ENCODE results near the gene PKHD1. TPM values are rescaled to one million over a fixed set of nuclear protein-coding genes. Genes with fewer than 3 reads are reported as not detected.
"Not testable (repeated sequence)": the region's sequence is repeated elsewhere in the genome, so short reads cannot be mapped to it uniquely, and the experiment has no call there.

The PKHD1 gene
- total RNA-seq, 1 donor from 2014 or later = not detected

GRCh38 chr6:51908243-51908642 lies 179.2 kb downstream of the PKHD1 start:
- DNase-seq (ENCODE audit: missing footprints) (no peak), ATAC-seq (no peak)
- intact Hi-C loops (cut with DNase I) = no loop called here

GRCh38 chr6:51901766-51902764 lies 185.3 kb downstream of the PKHD1 start:
- ATAC-seq (no peak), DNase-seq (ENCODE audit: missing footprints) (no peak)
- intact Hi-C loops (cut with DNase I) = no loop called here

- DNase-seq (ENCODE audit: missing footprints) (no peak), ATAC-seq (no peak)
- intact Hi-C loops (cut with DNase I) = no loop called here
Observed at GRCh38 chr6:51893366-51893765, 194.0 kb downstream of the PKHD1 start.

- intact Hi-C loops (cut with DNase I) = no loop called here
- no peak for ATAC-seq
Observed at GRCh38 chr6:51892750-51893149, 194.7 kb downstream of the PKHD1 start.

GRCh38 chr6:51892339-51892738 lies 195.1 kb downstream of the PKHD1 start:
- ATAC-seq (no peak), DNase-seq (ENCODE audit: missing footprints) (no peak)
- intact Hi-C loops (cut with DNase I) = no loop called here

More at GRCh38 chr6:51892750-51893149, 194.7 kb downstream of the PKHD1 start:
- DNase-seq (ENCODE audit: missing footprints) = no peak

GRCh38 chr6:51891784-51892183 lies 195.6 kb downstream of the PKHD1 start:
- DNase-seq (ENCODE audit: missing footprints) (no peak), ATAC-seq (no peak)
- intact Hi-C loops (cut with DNase I) = no loop called here

GRCh38 chr6:51887859-51888258 lies 199.6 kb downstream of the PKHD1 start:
- ATAC-seq (no peak), DNase-seq (ENCODE audit: missing footprints) (no peak)
- intact Hi-C loops (cut with DNase I) = no loop called here

- no peak for ATAC-seq
- intact Hi-C loops (cut with DNase I) = no loop called here
- no peak for DNase-seq (ENCODE audit: missing footprints)
Observed at GRCh38 chr6:51885957-51886356, 201.5 kb downstream of the PKHD1 start.

- intact Hi-C loops (cut with DNase I) = no loop called here
- DNase-seq (ENCODE audit: missing footprints) = no peak
- no peak for ATAC-seq
Observed at GRCh38 chr6:51868591-51869355, 218.6 kb downstream of the PKHD1 start.

GRCh38 chr6:51866867-51867266 lies 220.5 kb downstream of the PKHD1 start:
- no peak for ATAC-seq
- DNase-seq (ENCODE audit: missing footprints) = no peak
- intact Hi-C loops (cut with DNase I) = no loop called here

- intact Hi-C loops (cut with DNase I) = no loop called here
- ATAC-seq = no peak
Observed at GRCh38 chr6:51865996-51866395, 221.4 kb downstream of the PKHD1 start.

GRCh38 chr6:51865176-51865575 lies 222.2 kb downstream of the PKHD1 start:
- no peak for DNase-seq (ENCODE audit: missing footprints)
- intact Hi-C loops (cut with DNase I) = no loop called here
- no peak for ATAC-seq

More at GRCh38 chr6:51865996-51866395, 221.4 kb downstream of the PKHD1 start:
- no peak for DNase-seq (ENCODE audit: missing footprints)

- no peak for ATAC-seq
- DNase-seq (ENCODE audit: missing footprints) = no peak
- intact Hi-C loops (cut with DNase I) = no loop called here
Observed at GRCh38 chr6:51857134-51857533, 230.3 kb downstream of the PKHD1 start.

GRCh38 chr6:51856508-51856907 lies 230.9 kb downstream of the PKHD1 start:
- DNase-seq (ENCODE audit: missing footprints) (no peak), ATAC-seq (no peak)
- intact Hi-C loops (cut with DNase I) = no loop called here

- intact Hi-C loops (cut with DNase I) = no loop called here
- no peak for DNase-seq (ENCODE audit: missing footprints)
- no peak for ATAC-seq
Observed at GRCh38 chr6:51855310-51856082, 231.9 kb downstream of the PKHD1 start.

GRCh38 chr6:51854876-51855275 lies 232.5 kb downstream of the PKHD1 start:
- ATAC-seq (no peak), DNase-seq (ENCODE audit: missing footprints) (no peak)
- intact Hi-C loops (cut with DNase I) = no loop called here

GRCh38 chr6:51854347-51854746 lies 233.1 kb downstream of the PKHD1 start:
- intact Hi-C loops (cut with DNase I) = no loop called here
- ATAC-seq (no peak), DNase-seq (ENCODE audit: missing footprints) (peak; percentile 45)

GRCh38 chr6:51853109-51853508 lies 234.3 kb downstream of the PKHD1 start:
- intact Hi-C loops (cut with DNase I); DNase-seq (ENCODE audit: missing footprints); ATAC-seq: not testable (repeated sequence)

GRCh38 chr6:51846531-51846930 lies 240.9 kb downstream of the PKHD1 start:
- no peak for DNase-seq (ENCODE audit: missing footprints)
- no peak for ATAC-seq
- intact Hi-C loops (cut with DNase I) = no loop called here
